Bronchial epithelial cell (primary cell): Measurements from ENCODE around the gene PIR. TPM values are rescaled to one million over a fixed set of nuclear protein-coding genes. Genes with fewer than 3 reads are reported as not detected.

Source experiments
- DNase-seq: peaks from one replicate; pipeline ENCODE4 v3.0.0-alpha.2; 2010; ENCODE audit warnings: low read depth
- FAIRE-seq: peaks from 2 replicates; lab custom pipeline; 2011; peaks lifted over from hg19 to GRCh38; lab: Jason Lieb, UNC
- H3K27me3 ChIP-seq: 2 replicates; pipeline ENCODE4 v1.5.1; 2011; ENCODE audit warnings: low read length; ENCODE audit not compliant: control insufficient read depth, insufficient read depth
- H3K36me3 ChIP-seq: 2 replicates; pipeline ENCODE4 v1.5.1; 2011; ENCODE audit warnings: low read length; ENCODE audit not compliant: control insufficient read depth, insufficient read depth
- H3K4me3 ChIP-seq: 2 replicates; pipeline ENCODE4 v1.5.1; 2011; ENCODE audit warnings: mild to moderate bottlenecking, low read depth, low read length, control low read depth
- CTCF ChIP-seq: IDR thresholded peaks from 2 replicates; pipeline ENCODE4 v1.5.1; 2011; ENCODE audit warnings: mild to moderate bottlenecking, moderate library complexity, low read length, control low read depth, inconsistent platforms; ENCODE audit not compliant: insufficient read depth, severe bottlenecking
- total RNA-seq: library from RNA; depleted of rRNA; stranded (reverse); fragments of >200 nt; gene quantifications from 2 replicates; pipeline ENCODE4 v1.2.1, GENCODE V29; 2014

The PIR gene
- total RNA-seq, 1 donor from 2014 or later: 23.7 TPM

GRCh38 chrX:15499976-15500375 is 6.8 kb upstream of the PIR start:
- Histone ChIP-seq H3K4me3 (no peak overlapping the region), H3K36me3 (no peaks in the 10 kb centered on the region), H3K27me3 (no peaks in the 10 kb centered on the region)
- no peak for TF ChIP-seq CTCF
- DNase-seq (no peak), FAIRE-seq (no peak)

DNA sequence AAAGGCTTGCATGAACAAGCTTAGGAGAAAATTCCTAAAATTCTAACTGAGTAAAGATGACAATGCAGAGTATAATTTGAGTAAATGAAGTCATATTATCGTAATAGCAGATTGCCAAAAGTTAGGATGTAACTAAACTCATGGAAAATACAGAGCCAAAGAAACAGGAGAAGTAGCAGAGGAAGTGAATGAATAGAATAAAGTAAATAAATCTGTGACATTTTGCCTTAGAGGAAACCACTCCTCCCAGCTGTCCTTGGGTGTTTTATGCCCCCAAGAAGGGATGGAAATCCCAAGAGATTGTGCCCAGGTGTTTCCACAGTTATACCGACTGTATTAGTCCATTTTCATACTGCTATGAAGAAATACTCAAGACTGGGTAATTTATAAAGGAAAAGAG is 5.6 kb upstream of the PIR start:
- FAIRE-seq (no peak), DNase-seq (peak; percentile 12)
- H3K27me3 ChIP-seq: no peaks in the 10 kb centered on the region
- no peaks in the 10 kb centered on the region for H3K36me3 ChIP-seq
- no peak for TF ChIP-seq CTCF
- H3K4me3 ChIP-seq: no peak overlapping the region

DNA sequence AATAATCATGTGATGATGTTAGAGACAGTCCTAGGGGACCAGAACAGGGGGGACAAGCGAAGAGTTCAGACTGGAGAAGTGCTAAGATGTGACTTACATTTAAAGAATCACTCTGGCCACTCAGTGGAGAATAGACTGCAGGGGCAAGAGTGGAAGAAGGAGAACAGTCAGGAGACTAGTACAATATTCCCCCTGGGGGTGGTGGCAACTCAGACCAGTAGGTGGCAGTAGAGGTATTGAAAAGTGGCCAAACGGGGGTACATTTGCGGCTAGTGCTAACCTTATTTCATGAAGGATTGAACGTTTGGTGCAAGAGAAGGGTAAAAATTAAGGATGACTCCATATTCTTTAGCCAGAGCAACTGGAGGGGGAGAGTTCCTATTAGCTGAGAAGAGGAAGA is 4.7 kb upstream of the PIR start:
- FAIRE-seq: no peak
- peak; percentile 33 for DNase-seq
- Histone ChIP-seq H3K4me3 (no peak overlapping the region), H3K36me3 (no peaks in the 10 kb centered on the region), H3K27me3 (no peaks in the 10 kb centered on the region)
- TF ChIP-seq CTCF: peak; percentile 61

DNA sequence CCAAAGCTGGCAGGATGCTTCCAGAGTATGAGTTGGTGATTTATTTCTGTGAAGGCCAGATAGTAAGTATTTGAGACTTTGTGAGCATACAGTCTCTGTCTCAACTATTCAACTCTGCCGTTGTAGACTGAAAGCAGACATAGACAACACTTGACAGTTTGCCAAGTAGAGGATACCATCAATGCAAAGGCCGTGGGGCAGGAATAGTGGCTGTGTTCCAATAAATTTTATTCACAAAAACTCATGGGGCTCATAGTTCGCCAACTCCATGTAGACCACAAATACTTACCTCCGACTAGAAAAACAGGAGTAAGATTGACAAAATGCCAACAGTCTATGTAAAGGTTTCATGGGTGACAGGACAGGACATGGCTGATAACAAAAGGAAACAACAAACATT is 3.7 kb upstream of the PIR start:
- no peak for DNase-seq
- H3K4me3 ChIP-seq: no peak overlapping the region

GRCh38 chrX:15495801-15496200 is 2.7 kb upstream of the PIR start:
- H3K4me3 ChIP-seq: no peak overlapping the region
- no peak for TF ChIP-seq CTCF
- H3K36me3 ChIP-seq: peaks cover under 1% of the 10 kb centered on the region
- no peak for DNase-seq
- no peaks in the 10 kb centered on the region for H3K27me3 ChIP-seq
- no peak for FAIRE-seq

More for the DNA sequence above, 3.7 kb upstream of the PIR start:
- Histone ChIP-seq H3K27me3 (no peaks in the 10 kb centered on the region), H3K36me3 (no peaks in the 10 kb centered on the region)
- TF ChIP-seq CTCF: no peak
- no peak for FAIRE-seq

DNA sequence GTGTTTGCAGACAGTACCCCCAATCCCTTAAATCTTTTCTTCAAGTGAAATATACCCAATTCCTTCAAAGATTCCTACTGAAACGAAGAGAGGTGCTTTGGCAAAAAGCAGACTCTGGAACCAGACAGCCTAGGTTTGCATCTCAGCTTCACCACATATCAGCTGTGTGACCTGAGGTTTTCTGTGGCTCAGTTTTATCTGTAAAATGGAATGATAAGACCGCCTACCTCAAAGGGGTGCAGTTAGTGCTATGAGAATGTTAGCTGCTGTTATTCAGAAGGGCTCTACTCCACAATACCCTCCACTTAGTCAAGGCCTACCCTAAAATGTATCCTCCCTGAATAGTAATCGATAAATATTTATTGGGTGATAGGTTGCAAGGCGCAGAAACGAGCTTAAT is 664 bp downstream of the PIR start:
- Histone ChIP-seq H3K36me3 (peaks cover 3% of the 10 kb centered on the region), H3K27me3 (no peaks in the 10 kb centered on the region), H3K4me3 (peak overlapping the region; percentile 55)
- no peak for TF ChIP-seq CTCF
- DNase-seq (no peak), FAIRE-seq (no peak)
